GM12874 (cell line): ENCODE measurements around the gene COP1.

ENCODE experiments used
- CTCF ChIP-seq: IDR thresholded peaks from 2 replicates; pipeline ENCODE4 v1.5.1; 2011; ENCODE audit warnings: low read depth, mild to moderate bottlenecking, control low read depth, low read length, moderate library complexity; ENCODE audit not compliant: insufficient read depth

Gene COP1

GRCh38 chr1:176090766-176091165 is 116.3 kb downstream of the COP1 start:
- TF ChIP-seq CTCF, result no peak

DNA sequence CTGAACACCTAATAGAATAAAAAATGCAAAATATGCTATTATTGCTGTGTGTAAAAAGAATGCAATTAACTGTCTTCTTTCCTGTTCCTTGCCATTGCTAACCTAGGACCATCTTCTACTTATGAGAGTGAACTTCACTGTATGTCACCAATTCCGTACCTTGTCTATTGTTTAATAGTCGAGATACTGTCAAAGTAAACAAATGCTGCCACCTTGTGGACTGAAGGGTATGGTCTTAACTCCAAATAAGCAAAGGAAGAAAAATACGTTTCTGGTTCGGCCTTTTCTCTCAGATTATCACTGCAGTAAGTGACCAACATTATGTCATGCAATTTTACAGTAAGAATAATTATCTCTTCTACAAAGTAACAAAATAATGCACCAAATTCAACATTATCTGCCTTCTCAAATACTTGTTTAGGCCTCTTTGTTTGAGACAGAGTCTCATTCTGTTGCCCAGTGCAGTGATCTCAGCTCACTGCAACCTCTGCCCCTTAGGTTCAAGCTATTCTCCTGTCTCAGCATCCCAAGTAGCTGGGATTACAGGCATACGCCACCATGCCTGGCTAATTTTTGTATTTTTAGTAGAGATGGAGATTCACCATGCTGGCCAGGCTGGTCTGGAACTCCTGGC is 133.4 kb downstream of the COP1 start:
- peak; percentile 44; the same call in 1 of the 2 replicates for TF ChIP-seq CTCF

- TF ChIP-seq CTCF, result no peak
Observed at GRCh38 chr1:176068901-176069300, 138.2 kb downstream of the COP1 start.

GRCh38 chr1:176068256-176068655 is 138.8 kb downstream of the COP1 start:
- no peak for TF ChIP-seq CTCF

GRCh38 chr1:176066709-176067108 is 140.4 kb downstream of the COP1 start:
- TF ChIP-seq CTCF, result no peak

DNA sequence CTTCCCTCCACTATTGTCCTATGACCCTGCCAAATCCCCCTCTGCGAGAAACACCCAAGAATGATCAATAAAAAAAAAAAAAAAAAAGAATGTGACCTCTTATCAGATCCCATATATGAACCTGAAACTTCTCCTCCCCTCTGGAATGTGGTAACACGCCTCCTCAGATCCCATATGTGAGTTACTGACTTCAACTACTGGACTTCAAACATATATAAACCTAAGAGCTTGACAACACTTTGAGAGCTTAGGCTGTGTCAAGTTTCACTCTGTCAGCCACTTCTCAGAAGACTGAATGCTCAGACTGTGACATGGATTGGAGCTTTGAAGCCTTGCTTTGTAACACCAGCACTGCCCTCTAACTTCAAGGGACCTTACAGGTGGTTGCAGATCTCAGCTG is 148.4 kb downstream of the COP1 start:
- no peak for TF ChIP-seq CTCF

DNA sequence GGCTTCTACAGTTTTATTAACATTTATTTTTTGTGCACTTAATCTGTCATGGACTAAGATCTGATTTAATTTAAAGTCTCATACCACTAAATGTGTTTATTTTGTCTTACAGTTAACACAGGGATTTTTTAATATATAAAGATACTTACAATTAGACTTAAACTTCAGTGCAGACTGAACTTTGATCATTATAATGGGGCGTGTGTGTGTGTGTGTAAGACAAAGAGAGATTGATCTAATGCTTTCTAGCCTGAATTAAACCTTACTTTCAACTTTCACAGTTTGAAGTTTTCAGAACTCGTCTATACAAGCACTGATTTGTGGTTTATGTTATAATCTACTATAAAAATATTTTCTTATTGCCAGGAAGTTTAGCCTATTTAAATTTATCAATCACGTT is 150.8 kb downstream of the COP1 start:
- TF ChIP-seq CTCF, result no peak

DNA sequence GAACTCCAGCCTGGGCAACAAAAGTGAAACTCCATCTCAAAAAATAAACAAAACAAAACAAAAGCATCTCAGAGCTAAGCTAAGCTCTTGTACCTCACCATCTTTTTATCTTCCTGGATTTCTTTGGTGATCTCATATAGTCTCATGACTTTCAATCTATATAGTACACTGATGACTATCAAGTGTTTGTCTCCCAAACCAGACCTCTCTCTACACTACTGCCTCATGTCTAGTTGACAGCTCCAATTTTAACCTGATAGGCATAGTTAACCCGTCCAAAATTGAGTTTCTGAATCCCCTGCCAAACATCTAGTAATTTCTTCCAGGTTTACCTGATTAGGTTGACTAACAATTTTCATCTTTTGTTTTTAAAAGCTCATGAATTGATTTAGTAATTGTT is 151.7 kb downstream of the COP1 start:
- no peak for TF ChIP-seq CTCF
